HG02970 (cell line): ENCODE results near the gene TMEM51.

ENCODE experiments used
- ATAC-seq: cut with Tn5 transposase; IDR thresholded peaks from one replicate; pipeline ENCODE4 v1.9.1; 2021; ENCODE audit warnings: mild to moderate bottlenecking, moderate library complexity, moderate number of reproducible peaks; ENCODE audit not compliant: unreplicated experiment, low FRiP score

The TMEM51 gene

GRCh38 chr1:15153184-15153841 lies at the start of gene TMEM51:
TMEM51 (plus strand) TSS chr1:15153747; CDS start chr1:15215088, 61,341 bp downstream.
- no peak for ATAC-seq

- ATAC-seq, result no peak
Observed at GRCh38 chr1:15103906-15104305, 49.6 kb upstream of the TMEM51 start.

GRCh38 chr1:15104768-15105167 lies 48.8 kb upstream of the TMEM51 start:
- ATAC-seq, result no peak

- ATAC-seq, result no peak
Observed at GRCh38 chr1:15106608-15107007, 46.9 kb upstream of the TMEM51 start.

GRCh38 chr1:15107058-15107687 lies 46.4 kb upstream of the TMEM51 start:
- ATAC-seq, result no peak

GRCh38 chr1:15107911-15108310 lies 45.6 kb upstream of the TMEM51 start:
- ATAC-seq, result no peak

GRCh38 chr1:15110128-15110866 lies 43.2 kb upstream of the TMEM51 start:
- ATAC-seq, result no peak

GRCh38 chr1:15110867-15111230 lies 42.7 kb upstream of the TMEM51 start:
- no peak for ATAC-seq

GRCh38 chr1:15113146-15113545 lies 40.4 kb upstream of the TMEM51 start:
- no peak for ATAC-seq

GRCh38 chr1:15114884-15115283 lies 38.7 kb upstream of the TMEM51 start:
- no peak for ATAC-seq

GRCh38 chr1:15115542-15116330 lies 37.8 kb upstream of the TMEM51 start:
- no peak for ATAC-seq

- ATAC-seq, result no peak
Observed at GRCh38 chr1:15116966-15117365, 36.6 kb upstream of the TMEM51 start.

GRCh38 chr1:15117671-15118325 lies 35.7 kb upstream of the TMEM51 start:
- no peak for ATAC-seq

GRCh38 chr1:15118579-15118978 lies 35.0 kb upstream of the TMEM51 start:
- ATAC-seq, result no peak

- no peak for ATAC-seq
Observed at GRCh38 chr1:15120251-15120945, 33.1 kb upstream of the TMEM51 start.

- no peak for ATAC-seq
Observed at GRCh38 chr1:15122331-15122730, 31.2 kb upstream of the TMEM51 start.

GRCh38 chr1:15123270-15123669 lies 30.3 kb upstream of the TMEM51 start:
- no peak for ATAC-seq

GRCh38 chr1:15123925-15124324 lies 29.6 kb upstream of the TMEM51 start:
- no peak for ATAC-seq

GRCh38 chr1:15124362-15125100 lies 29.0 kb upstream of the TMEM51 start:
- ATAC-seq, result no peak
